HUDEP-2 (cell line): ENCODE data around the gene MRPL38.

ENCODE experiments used
- DNase-seq, 76 experiments: peaks; one replicate each; lab custom pipeline; 2025; ENCODE audit not compliant: unreplicated experiment in 76 of 76; lab: John Stamatoyannopoulos, UW

The MRPL38 gene

DNA sequence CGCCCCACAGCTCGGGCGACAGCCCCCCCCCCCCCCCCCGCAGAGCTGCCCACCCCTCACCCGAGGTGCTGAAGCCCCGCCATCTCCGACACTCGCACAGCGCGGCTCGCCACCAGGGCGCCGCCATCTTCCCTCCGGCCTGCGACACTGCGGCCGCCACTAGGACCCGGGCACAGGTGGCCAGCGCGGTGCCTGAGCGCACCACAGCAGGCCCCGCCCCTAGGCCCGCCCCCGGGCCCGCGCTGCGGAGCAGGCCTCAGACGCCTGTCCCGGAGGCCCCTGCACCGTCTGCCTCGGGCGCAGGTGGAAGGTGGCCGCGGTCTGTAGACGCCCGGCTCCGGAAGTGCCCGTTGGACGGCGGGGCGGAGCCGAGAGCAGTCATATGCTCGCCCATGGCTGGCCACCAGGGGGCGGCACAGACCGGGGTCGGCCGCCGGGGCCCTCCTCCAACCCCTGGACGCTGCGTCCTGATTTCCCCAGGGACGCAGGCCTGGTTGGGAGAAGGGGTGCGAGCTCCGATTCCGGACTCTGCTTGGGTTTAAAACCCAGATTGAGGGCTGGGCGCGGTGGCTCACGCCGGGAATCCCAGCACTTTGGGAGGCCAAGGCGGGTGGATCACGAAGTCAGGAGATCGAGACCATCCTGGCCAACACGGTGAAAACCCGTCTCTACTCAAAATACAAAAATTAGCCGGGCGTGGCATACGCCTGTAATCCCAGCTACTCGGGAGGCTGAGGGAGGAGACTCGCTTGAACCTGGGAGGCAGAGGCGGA, at the start of gene MRPL38:
Gene MRPL38, minus strand, starts transcription at position 136 of the 773 bp plus-strand sequence. Its CDS starts 9 bp downstream, at position 127.
- peak in 75 of 76 experiments; percentile 60 to 97 (median 89) for DNase-seq

GRCh38 chr17:75950855-75951554, 46.3 kb upstream of the MRPL38 start:
- DNase-seq = peak in 71 of 76 experiments; percentile 17 to 94 (median 60)

DNA sequence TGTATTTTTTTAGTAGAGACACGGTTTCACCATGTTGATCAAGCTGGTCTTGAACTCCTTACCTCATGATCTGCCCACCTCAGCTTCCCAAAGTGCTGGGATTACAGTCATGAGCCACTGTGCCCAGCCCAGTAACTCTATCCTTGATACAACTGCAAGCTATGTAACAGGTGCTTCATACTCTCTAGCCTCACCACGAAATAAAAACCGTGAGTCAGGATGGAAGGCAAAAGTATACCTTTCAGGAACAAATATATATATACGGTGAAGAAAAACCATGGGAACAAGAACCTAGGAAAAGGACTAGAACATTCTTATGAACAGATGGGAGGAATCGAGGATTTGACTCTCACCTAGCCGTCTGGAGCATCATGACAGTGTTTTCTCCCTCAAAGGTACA, 45.7 kb upstream of the MRPL38 start:
- no peak for DNase-seq

DNA sequence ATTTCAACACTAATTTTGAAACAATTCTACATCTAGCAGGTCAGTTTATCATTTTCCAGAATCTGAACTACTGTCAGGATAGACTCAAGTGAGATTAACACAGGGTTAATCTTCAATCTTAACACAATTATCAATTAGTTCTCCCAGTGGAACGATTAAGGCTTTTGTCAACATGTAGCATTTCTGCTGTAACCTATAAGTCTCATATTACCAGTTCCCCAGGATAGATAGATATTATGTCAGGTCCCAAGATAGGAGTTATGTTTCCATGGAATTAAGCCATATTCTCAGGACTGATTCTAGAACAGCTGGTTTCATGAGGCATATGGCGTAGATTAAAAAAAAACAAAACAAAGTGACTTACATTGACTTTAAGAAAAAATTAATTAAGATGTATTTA, 40.5 kb upstream of the MRPL38 start:
- no peak for DNase-seq

GRCh38 chr17:75943491-75943890, 38.8 kb upstream of the MRPL38 start:
- DNase-seq = peak in 2 of 76 experiments; percentile 6 to 22

DNA sequence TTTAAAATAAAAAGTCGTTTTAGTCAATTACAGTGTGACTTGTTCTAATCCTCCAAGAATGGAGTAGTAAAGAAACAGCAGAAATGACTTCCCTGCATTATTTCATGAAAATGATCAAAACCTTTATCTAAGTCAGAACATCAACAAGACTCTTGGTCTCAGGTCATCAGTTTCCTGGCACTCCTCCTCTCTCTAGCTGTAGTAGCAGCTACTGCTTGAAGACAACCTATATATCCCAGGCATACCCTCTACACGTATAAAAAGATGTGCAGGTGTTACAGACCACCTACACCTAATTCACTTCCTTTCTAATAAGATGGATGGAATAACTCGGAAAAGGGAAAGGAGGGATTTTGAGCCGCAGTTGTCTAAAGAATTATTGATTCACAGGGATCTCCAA, 37.8 kb upstream of the MRPL38 start:
- no peak for DNase-seq

- no peak for DNase-seq
Measured at GRCh38 chr17:75941442-75941819, 36.7 kb upstream of the MRPL38 start.

GRCh38 chr17:75940727-75941441, 36.2 kb upstream of the MRPL38 start, which contains the start of gene FBF1:
TSS of gene FBF1 (minus strand) at chr17:75941042. CDS start at chr17:75938149, 2,893 bp downstream.
- peak; percentile 18 to 97 (median 87) for DNase-seq

DNA sequence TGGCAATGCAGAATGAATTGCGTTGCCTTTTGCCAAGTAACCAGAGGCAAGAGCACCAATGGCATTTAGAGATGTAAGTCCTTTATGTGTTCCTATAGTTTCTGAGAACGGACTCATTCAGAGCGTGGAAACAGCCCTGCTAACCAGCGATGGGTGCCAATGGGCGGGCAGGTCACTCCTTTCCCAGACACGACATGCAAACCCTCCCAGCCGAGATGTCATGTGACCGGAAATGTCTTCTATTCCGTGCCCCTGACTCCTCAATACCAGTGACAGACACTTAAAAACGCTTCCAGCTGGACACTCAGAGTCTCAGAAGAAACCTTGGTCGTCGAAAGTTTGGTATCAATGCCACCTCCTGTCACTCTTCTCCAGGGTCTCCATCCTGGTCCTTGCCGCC, 33.0 kb upstream of the MRPL38 start:
- no peak for DNase-seq

DNA sequence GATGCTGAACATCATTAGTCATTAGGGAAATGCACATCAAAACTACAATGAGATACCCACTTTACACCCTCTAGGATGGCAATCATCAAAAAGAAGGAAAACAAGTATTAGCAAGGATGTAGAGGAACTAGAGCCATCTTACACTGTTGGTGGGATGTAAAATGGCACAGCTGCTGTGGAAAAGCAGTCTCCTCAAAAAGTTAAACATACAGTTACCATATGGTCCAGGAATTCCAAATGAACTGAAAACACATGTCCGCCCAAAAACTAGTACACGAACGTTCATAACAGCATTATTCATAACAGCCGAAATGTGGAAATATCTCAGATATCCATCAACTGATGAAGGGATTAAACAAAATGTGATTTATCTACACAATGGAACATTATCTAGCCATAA, 29.1 kb upstream of the MRPL38 start:
- no peak for DNase-seq

DNA sequence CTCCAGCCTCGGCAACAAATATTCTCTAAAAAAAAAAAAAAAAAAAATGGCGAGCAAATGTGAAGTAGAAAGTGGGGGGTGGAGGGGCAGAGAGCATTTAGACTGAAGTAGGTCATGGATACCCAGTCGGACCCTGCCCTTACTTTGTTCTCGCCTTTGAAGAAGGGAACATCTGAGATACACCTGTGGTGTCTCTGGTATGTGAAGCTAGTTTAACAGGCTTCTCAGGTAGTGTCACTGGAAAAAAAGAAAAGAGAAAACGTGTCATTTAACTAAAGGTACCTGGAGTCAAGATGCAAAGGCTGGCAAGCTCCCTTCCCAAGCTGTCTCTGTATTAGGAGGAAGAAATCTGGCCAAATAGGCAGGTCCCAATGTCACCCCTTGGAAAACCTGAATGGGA, 28.2 kb upstream of the MRPL38 start:
- DNase-seq = no peak

DNA sequence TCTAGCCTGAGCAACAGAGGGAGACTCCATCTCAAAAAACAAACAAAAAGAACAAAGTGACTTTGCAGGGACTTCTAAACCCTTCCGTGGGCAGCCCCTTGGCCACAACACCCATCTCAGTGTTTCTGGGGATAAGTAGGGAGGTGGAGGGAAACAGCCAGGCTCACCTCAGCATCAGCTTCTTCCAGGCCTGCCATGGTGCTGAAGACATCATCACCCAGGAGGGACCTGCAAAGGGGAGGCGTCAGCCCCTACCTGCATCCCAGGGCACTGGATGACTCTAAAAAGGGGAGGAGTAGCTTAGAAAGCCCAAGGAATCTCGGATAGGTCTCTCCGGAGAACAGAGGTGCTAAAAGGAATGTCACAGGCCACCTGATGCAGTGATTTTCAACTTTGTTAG, 26.4 kb upstream of the MRPL38 start:
- DNase-seq = no peak

- peak in 33 of 76 experiments; percentile 1 to 51 (median 20) for DNase-seq
Measured at GRCh38 chr17:75927286-75927922, 22.7 kb upstream of the MRPL38 start.

- DNase-seq = no peak
Measured at GRCh38 chr17:75926456-75926855, 21.8 kb upstream of the MRPL38 start.

GRCh38 chr17:75925912-75926311, 21.2 kb upstream of the MRPL38 start:
- no peak for DNase-seq

GRCh38 chr17:75925103-75925502, 20.4 kb upstream of the MRPL38 start:
- DNase-seq = no peak

DNA sequence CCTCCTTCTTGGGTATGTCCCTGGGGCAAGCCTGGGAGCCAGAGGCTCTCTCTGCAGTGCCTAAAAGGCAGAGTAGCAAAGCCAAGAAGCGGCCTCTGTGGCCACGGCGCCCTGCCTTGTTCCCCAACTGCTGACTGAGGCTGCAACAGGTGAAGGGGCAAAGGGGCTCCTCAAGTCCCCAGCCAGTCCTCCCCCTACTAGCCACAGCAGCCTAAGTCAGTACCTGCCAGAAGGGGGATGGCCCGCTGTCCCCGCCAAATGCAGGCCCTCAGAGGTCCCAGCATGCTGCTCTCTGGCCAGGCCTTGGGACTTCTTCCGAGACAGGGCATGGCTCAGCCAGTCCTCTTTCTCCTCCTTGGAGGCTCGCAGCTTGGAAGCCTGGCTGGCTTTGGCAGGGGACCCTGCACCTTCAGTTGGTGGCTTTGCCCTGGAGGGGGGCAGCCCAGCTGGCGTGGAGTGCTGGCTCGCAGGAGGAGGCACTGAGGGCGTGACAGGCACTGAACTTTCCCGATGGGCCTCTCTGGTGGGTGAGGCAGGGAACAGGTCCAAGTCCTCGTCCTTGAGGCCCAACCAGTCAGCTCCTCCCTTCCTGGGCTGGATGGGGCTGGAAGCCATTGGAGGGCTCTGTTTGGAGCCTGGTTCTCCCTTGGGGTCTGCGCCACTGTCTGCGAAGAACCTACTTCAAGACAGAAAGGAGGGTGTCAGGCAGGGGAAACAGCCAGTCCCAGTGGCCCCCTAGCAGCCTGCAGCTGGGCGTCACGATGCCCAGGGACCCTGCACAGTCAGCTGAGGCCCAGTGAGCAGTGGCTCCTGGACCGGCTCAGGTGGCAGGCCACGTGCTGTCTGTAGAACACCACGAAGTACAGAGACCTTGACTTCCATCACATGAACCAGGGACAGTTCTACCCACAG, 18.5 kb upstream of the MRPL38 start:
- peak in 1 of 76 experiments; percentile 12 for DNase-seq

DNA sequence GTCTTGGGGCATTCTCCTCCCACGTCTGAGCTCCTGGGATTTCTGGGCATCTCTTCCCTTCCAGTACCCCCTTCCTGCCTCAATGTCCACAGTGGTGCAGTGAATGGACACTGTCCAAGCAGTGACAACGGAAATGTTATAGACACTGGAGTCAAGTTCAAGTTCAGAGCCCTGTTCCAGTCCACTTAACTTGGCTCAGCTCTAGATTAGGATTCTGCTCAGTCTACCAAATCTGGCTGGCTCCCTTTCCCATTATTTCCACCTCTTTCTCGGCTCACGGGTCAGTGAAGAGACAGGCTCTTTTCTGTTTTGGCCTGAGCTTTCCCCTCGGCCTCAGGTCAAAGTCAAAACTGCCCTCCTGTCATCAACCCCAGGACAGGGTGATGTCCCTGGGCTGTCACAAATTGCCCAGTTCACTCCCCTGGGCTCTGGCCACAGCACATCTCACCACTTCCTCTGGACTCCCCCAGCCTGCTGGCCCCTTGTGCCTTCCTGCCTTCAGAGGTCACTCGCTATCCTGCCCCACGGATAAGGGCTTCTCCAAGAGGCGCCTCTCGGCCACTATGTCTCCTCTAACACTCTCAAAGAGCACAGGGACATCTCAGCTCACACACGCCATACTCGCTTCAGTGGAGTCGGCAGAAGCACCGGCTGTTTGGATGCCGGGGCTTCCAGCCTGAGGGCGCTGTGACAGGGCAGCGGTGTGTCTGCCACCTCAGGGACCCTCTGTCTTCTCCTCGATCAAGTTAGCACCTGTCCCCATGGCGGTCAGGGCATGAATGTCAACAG, 17.7 kb upstream of the MRPL38 start:
- DNase-seq = no peak

DNA sequence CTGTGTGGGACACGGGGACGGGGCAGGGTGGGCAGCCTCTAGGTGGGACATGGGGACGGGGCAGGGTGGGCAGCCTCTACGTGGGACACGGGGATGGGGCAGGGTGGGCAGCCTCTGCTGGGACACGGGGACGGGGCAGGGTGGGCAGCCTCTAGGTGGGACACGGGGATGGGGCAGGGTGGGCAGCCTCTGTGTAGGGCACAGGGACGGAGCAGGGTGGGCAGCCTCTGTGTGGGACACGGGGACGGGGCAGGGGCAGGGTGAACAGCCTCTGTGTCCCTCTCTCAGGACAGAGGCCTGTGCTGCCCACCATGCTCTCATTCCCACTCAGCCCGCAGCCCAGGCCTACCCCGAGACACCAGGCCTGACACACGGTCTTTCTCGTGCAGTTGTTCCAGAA, 16.9 kb upstream of the MRPL38 start:
- no peak for DNase-seq
